DND-41 (cell line): ENCODE results near the gene GDF9.

Source experiments
- ATAC-seq: fragments of 200-7000 bp; cut with Tn5 transposase; 3 replicates; pipeline ENCODE4 v1.9.1; 2021; ENCODE audit warnings: low read depth; ENCODE audit not compliant: insufficient read depth
- DNase-seq: peaks from one replicate; pipeline ENCODE4 v3.0.0-alpha.2; 2020
- H2AFZ ChIP-seq: 2 replicates; pipeline ENCODE4 v1.6.0; 2012; ENCODE audit warnings: low read depth, low read length
- H3K27ac ChIP-seq: 2 replicates; pipeline ENCODE4 v1.5.1; 2012; ENCODE audit warnings: low read length, inconsistent platforms
- H3K27me3 ChIP-seq: fragments of 200-600 bp; sonication (generic); 2 replicates; pipeline ENCODE4 v1.6.0; 2012; ENCODE audit warnings: low read length, mild to moderate bottlenecking, inconsistent platforms; ENCODE audit not compliant: insufficient read depth, poor library complexity
- H3K36me3 ChIP-seq: 2 replicates; pipeline ENCODE4 v1.5.1; 2012; ENCODE audit warnings: low read length, inconsistent platforms; ENCODE audit not compliant: insufficient read depth
- H3K4me1 ChIP-seq: 2 replicates; pipeline ENCODE4 v1.5.1; 2012; ENCODE audit warnings: mild to moderate bottlenecking, low read length; ENCODE audit not compliant: insufficient read depth
- H3K4me2 ChIP-seq: 2 replicates; pipeline ENCODE4 v1.6.0; 2012; ENCODE audit warnings: mild to moderate bottlenecking, moderate library complexity, low read length, inconsistent platforms; ENCODE audit not compliant: insufficient read depth
- H3K4me3 ChIP-seq, 2 experiments: fragments of 200-600 bp in 1 of 2; shearing (Covaris generic) in 1 of 2; 2 replicates each; pipeline ENCODE4 v1.5.1; 2012 to 2016; ENCODE audit warnings: inconsistent platforms in 2 of 2, low read length in 2 of 2, mild to moderate bottlenecking in 2 of 2, low read depth in 1 of 2, moderate library complexity in 1 of 2
- H3K79me2 ChIP-seq: 2 replicates; pipeline ENCODE4 v1.6.0; 2012; ENCODE audit warnings: low read length, inconsistent platforms; ENCODE audit not compliant: insufficient read depth
- H3K9ac ChIP-seq: 2 replicates; pipeline ENCODE4 v1.6.0; 2012; ENCODE audit warnings: low read depth, mild to moderate bottlenecking, inconsistent platforms, low read length, moderate library complexity
- H3K9me3 ChIP-seq: 2 replicates; pipeline ENCODE4 v1.5.1; 2012; ENCODE audit warnings: low read length, moderate library complexity, mild to moderate bottlenecking, inconsistent platforms; ENCODE audit not compliant: insufficient read depth, severe bottlenecking
- H4K20me1 ChIP-seq: 2 replicates; pipeline ENCODE4 v1.6.0; 2012; ENCODE audit warnings: low read length; ENCODE audit not compliant: insufficient read depth
- EZH2 ChIP-seq: IDR thresholded peaks from 3 replicates; pipeline ENCODE4 v1.6.1; 2012; ENCODE audit warnings: borderline replicate concordance, low read depth, mild to moderate bottlenecking, moderate library complexity, low read length, inconsistent platforms; ENCODE audit not compliant: severe bottlenecking
- TF ChIP-seq, protein P1 (sequence below): IDR thresholded peaks from 2 replicates; pipeline ENCODE4 v1.5.1; 2012; ENCODE audit warnings: borderline replicate concordance, low read length, moderate library complexity, mild to moderate bottlenecking; ENCODE audit not compliant: poor library complexity, severe bottlenecking; ENCODE audit errors: extremely low read depth

The GDF9 gene, protein sequence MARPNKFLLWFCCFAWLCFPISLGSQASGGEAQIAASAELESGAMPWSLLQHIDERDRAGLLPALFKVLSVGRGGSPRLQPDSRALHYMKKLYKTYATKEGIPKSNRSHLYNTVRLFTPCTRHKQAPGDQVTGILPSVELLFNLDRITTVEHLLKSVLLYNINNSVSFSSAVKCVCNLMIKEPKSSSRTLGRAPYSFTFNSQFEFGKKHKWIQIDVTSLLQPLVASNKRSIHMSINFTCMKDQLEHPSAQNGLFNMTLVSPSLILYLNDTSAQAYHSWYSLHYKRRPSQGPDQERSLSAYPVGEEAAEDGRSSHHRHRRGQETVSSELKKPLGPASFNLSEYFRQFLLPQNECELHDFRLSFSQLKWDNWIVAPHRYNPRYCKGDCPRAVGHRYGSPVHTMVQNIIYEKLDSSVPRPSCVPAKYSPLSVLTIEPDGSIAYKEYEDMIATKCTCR

DNA sequence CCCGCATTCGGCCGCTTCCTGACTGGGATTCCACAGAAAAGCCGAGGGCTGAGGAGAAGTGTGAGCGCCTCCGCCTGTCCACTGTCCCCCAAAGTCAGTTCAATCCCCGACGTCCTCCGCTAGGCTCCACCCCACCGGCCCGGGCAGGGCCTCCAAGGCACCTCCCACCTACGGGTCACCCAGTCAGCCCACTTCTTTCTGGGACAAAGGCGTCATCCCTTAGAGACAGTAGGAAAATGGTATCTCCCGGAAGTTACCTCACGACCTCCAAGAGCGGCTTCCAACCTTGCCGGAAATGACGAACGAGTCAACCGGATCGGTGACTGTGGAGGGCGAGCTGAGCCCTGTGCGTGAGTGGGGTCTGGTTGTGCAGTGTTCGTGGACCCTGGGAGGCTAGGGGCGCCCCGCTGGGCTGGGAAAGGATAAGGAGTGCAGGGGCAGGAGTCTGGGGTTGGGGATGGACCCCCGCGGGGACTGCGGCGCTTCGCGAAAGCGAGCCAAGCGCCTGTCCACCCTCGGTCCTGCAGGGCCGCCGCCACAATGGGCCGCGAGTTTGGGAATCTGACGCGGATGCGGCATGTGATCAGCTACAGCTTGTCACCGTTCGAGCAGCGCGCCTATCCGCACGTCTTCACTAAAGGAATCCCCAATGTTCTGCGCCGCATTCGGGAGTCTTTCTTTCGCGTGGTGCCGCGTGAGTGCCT lies at the start of gene GDF9, which contains the start of gene UQCRQ:
Gene GDF9 (minus strand): TSS at position 128 of the 704 bp plus-strand sequence. CDS start 1,936 bp downstream, outside the sequence.
Gene UQCRQ (plus strand): TSS at position 301 of the 704 bp plus-strand sequence. CDS start 240 bp downstream, at position 541.
- Histone ChIP-seq H3K36me3 (peaks cover 33% of the 10 kb centered on the region), H3K4me2 (peak within 1 kb of the TSS; percentile 77), H3K79me2 (peaks cover 23% of the 10 kb centered on the region), H3K9ac (peak within 1 kb of the TSS; percentile 80), H3K9me3 (no peaks in the 10 kb centered on the region), H3K4me3 (peak within 1 kb of the TSS; percentile 68 to 85), H3K27me3 (no peaks in the 10 kb centered on the region), H2AFZ (peak within 1 kb of the TSS; percentile 95), H3K4me1 (peaks cover 24% of the 10 kb centered on the region), H4K20me1 (peaks cover 11% of the 10 kb centered on the region; the same call in 1 of the 2 replicates), H3K27ac (peak within 1 kb of the TSS; percentile 90)
- ATAC-seq (peak; percentile 97), DNase-seq (peak; percentile 94)
- TF ChIP-seq EZH2, result no peak
- TF ChIP-seq, protein P1, sequence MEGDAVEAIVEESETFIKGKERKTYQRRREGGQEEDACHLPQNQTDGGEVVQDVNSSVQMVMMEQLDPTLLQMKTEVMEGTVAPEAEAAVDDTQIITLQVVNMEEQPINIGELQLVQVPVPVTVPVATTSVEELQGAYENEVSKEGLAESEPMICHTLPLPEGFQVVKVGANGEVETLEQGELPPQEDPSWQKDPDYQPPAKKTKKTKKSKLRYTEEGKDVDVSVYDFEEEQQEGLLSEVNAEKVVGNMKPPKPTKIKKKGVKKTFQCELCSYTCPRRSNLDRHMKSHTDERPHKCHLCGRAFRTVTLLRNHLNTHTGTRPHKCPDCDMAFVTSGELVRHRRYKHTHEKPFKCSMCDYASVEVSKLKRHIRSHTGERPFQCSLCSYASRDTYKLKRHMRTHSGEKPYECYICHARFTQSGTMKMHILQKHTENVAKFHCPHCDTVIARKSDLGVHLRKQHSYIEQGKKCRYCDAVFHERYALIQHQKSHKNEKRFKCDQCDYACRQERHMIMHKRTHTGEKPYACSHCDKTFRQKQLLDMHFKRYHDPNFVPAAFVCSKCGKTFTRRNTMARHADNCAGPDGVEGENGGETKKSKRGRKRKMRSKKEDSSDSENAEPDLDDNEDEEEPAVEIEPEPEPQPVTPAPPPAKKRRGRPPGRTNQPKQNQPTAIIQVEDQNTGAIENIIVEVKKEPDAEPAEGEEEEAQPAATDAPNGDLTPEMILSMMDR, result peak; percentile 39

DNA sequence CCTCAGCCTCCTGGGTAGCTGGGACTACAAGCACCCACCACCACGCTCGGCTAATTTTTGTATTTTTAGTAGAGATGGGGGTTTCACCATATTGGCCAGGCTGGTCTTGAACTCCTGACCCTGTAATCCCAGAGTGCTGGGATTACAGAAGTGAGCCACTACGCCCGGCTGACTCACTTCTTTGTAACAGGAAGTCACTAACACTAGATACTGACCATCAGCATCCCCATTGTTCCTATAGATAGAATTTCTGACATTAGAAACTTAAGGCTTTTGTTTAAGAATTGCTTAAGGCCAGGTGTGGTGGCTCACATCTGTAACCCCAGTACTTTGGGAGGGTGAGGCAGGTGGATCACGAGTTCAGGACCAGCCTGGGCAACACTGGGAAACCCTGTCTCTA lies 49.4 kb upstream of the GDF9 start:
- Histone ChIP-seq H3K36me3 (peaks cover 51% of the 10 kb centered on the region), H3K9ac (no peak overlapping the region), H3K4me3 (no peak overlapping the region), H3K79me2 (peaks cover 19% of the 10 kb centered on the region), H3K4me1 (no peaks in the 10 kb centered on the region), H4K20me1 (no peaks in the 10 kb centered on the region; the same call in 1 of the 2 replicates), H3K27me3 (no peaks in the 10 kb centered on the region), H3K4me2 (no peak overlapping the region), H3K9me3 (no peaks in the 10 kb centered on the region), H2AFZ (no peak overlapping the region), H3K27ac (no peak overlapping the region)
- no peak for ATAC-seq
- no peak for TF ChIP-seq EZH2
- TF ChIP-seq, protein P1, result no peak
- no peak for DNase-seq

DNA sequence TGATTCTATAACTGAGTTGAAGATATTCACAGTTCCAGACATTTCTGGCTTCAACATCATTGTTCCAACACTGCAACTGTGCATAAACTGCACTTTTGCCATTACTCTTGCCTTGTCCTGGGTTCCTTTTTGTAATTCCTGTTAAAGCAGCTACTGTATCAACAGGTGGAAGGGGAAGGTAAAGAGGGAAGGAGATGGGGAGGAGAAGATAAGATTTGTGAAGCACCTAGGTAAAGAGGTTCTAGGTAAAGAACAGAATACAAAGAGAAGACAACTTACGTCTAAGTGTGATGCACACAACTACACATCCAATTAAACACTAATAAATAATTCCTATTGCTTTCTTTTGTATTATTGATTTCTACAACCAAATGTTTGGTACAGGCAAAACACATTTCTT lies 43.4 kb upstream of the GDF9 start:
- peaks cover 6% of the 10 kb centered on the region; the same call in 1 of the 2 replicates for H3K79me2 ChIP-seq

More for the DNA sequence above, 43.4 kb upstream of the GDF9 start:
- TF ChIP-seq, protein P1, result no peak
- TF ChIP-seq EZH2, result no peak
- no peak overlapping the region for H2AFZ ChIP-seq
- ATAC-seq, result no peak
- no peaks in the 10 kb centered on the region for H3K9me3 ChIP-seq
- H3K4me3 ChIP-seq, result no peak overlapping the region
- no peaks in the 10 kb centered on the region for H3K27me3 ChIP-seq
- no peaks in the 10 kb centered on the region for H3K4me1 ChIP-seq
- no peaks in the 10 kb centered on the region; the same call in 1 of the 2 replicates for H4K20me1 ChIP-seq
- H3K36me3 ChIP-seq, result peaks cover 41% of the 10 kb centered on the region
- DNase-seq, result no peak
- H3K9ac ChIP-seq, result no peak overlapping the region
- no peak overlapping the region for H3K4me2 ChIP-seq
- no peak overlapping the region for H3K27ac ChIP-seq
